ENCODE measurements around the gene SEMA3C. TPM values are rescaled to one million over a fixed set of nuclear protein-coding genes. Genes with fewer than 3 reads are reported as not detected.

The SEMA3C gene
- total and polyA plus RNA-seq, 4 experiments from 2014 or later: 0.47 to 0.50 TPM; not detected in 2

DNA sequence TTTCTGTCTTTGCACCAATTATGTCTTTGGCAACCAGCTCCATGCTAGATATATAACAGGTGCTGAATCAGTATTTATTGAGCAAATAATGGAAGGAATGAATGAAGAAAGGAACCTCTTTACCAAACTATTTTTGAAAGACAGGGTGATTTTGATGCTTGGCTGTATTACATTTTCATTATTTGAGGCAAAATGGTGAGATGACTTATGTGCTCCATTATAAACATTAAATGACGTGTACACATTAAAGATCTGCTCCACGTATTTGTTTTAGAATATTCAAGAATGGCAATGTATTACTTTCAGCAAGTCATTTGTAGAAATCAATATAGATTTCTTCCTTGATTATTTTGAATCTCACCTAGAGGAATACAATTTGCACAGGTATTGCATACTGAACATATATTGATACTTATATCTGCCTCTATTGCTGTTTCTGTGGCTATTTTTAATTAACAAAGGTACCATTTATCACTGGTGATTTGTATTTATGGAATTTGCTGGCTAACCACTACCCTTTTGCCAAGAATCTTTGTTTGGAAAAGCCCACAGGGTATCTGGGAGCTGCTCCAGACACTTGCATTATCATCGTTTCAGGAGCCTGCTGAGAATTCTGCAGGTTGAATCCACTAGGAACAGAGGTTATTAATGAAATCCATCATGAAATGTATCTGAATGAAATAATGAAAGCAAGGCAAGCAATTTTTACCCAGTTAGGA, 92.2 kb downstream of the SEMA3C start:
- Histone ChIP-seq H3K4me3 (ENCODE audit: low read length in 2 of 2) (no peak overlapping the region), H3K4me1 (ENCODE audit: insufficient read depth, low read length) (no peaks in the 10 kb centered on the region), H3K36me3 (ENCODE audit: insufficient read depth, low read length) (no peaks in the 10 kb centered on the region), H3K27ac (ENCODE audit: low read depth, low read length) (no peak overlapping the region), H3K9me3 (ENCODE audit: control insufficient read depth in 1 of 2, low read length in 2 of 2) (peaks cover 0 to 3% of the 10 kb centered on the region in 2 donors), H3K27me3 (ENCODE audit: insufficient read depth, low read length) (no peaks in the 10 kb centered on the region)
- Mint-ChIP-seq H3K4me3 (no peak overlapping the region), H3K4me1 (no peaks in the 10 kb centered on the region), H3K27me3 (no peaks in the 10 kb centered on the region), H3K27ac (no peak overlapping the region), H3K36me3 (no peaks in the 10 kb centered on the region), H3K9me3 (peaks cover 0 to 11% (median 3%) of the 10 kb centered on the region in 8 donors)
- intact Hi-C loops (cut with micrococcal nuclease): no loop called here
- ChIA-PET CTCF (ENCODE audit: partially characterized antibody) (no interaction called here), POLR2A (ENCODE audit: partially characterized antibody) (no interaction called here)
- DNase-seq: no peak

DNA sequence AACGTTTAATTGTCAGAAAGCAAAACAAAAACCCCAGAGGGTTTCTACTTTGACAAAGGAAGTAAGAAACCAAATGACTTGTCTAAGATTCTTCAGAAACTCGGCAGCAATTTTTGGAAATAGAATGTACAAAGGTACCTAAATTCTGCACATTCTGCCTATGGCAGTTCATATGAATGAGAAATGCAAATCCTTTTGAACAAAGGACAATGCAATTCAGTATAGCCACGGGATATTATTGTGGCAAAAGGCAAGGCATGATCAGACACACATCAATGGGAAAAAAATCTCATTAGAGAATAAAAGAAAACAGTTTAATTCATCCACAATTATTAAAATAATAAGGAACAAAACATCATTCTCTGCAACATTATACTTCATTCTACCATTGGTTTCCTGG, 93.4 kb downstream of the SEMA3C start:
- DNase-seq: no peak
- no peaks in the 10 kb centered on the region for H3K4me1 ChIP-seq (ENCODE audit: insufficient read depth, low read length)
- no peaks in the 10 kb centered on the region for H3K36me3 ChIP-seq (ENCODE audit: insufficient read depth, low read length)
- peaks cover 0 to 3% of the 10 kb centered on the region in 2 donors for H3K9me3 ChIP-seq (ENCODE audit: control insufficient read depth in 1 of 2, low read length in 2 of 2)
- H3K4me3 ChIP-seq (ENCODE audit: low read length in 2 of 2): no peak overlapping the region
- no peaks in the 10 kb centered on the region for H3K4me1 Mint-ChIP-seq
- no peak overlapping the region for H3K4me3 Mint-ChIP-seq
- H3K27me3 Mint-ChIP-seq: no peaks in the 10 kb centered on the region
- no peaks in the 10 kb centered on the region for H3K36me3 Mint-ChIP-seq
- intact Hi-C loops (cut with micrococcal nuclease): no loop called here
- ChIA-PET POLR2A (ENCODE audit: partially characterized antibody) (no interaction called here), CTCF (ENCODE audit: partially characterized antibody) (no interaction called here)
- peaks cover 0 to 7% (median 2%) of the 10 kb centered on the region in 8 donors for H3K9me3 Mint-ChIP-seq
- no peak overlapping the region for H3K27ac ChIP-seq (ENCODE audit: low read depth, low read length)
- no peaks in the 10 kb centered on the region for H3K27me3 ChIP-seq (ENCODE audit: insufficient read depth, low read length)
- H3K27ac Mint-ChIP-seq: no peak overlapping the region

DNA sequence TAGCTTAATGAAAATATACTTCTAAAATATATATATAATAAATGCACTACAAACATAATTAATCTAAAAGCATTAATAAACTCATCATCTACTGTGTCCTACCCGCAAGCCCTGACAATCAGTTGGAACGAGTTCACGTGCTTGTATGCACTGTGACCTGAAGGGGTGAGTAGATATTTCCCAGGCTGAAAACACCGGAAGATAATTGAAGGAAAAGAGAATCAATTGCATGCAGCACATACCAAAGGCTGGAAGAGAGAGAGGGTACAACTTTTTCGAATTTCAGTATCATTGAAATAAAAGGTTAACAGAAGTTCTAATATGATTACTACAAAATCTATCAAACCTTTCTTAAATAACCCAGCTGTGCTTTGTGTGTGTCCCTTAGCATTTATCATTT, 94.6 kb downstream of the SEMA3C start:
- Mint-ChIP-seq H3K4me3 (no peak overlapping the region), H3K27me3 (no peaks in the 10 kb centered on the region), H3K9me3 (peaks cover 0 to 7% (median 0%) of the 10 kb centered on the region in 8 donors), H3K27ac (no peak overlapping the region), H3K36me3 (no peaks in the 10 kb centered on the region), H3K4me1 (no peaks in the 10 kb centered on the region)
- CTCF ChIA-PET (ENCODE audit: partially characterized antibody): no interaction called here
- H3K4me1 ChIP-seq (ENCODE audit: insufficient read depth, low read length): no peaks in the 10 kb centered on the region
- intact Hi-C loops (cut with micrococcal nuclease): no loop called here
- H3K9me3 ChIP-seq (ENCODE audit: control insufficient read depth in 1 of 2, low read length in 2 of 2): no peaks in the 10 kb centered on the region
- no peaks in the 10 kb centered on the region for H3K27me3 ChIP-seq (ENCODE audit: insufficient read depth, low read length)
- POLR2A ChIA-PET (ENCODE audit: partially characterized antibody): no interaction called here
- no peak for DNase-seq
- no peak overlapping the region for H3K4me3 ChIP-seq (ENCODE audit: low read length in 2 of 2)
- no peaks in the 10 kb centered on the region for H3K36me3 ChIP-seq (ENCODE audit: insufficient read depth, low read length)
- no peak overlapping the region for H3K27ac ChIP-seq (ENCODE audit: low read depth, low read length)

DNA sequence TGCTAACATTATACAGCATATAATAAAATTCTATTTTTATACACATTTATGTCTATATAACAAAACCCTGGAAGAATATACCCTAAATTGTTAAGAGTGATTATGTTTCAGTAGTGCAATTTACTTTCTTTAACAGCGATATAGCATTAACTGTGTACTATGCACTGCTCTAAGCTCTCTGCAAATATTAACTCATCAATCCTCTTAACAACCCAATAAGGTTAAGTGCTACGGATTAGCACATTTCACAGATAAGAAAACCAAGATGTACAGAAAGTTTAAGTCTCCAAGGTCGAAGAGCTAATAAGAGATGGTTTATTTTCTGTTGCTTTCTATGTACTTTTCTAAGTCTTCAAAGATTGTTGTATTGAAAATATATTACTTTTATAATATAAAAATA, 95.8 kb downstream of the SEMA3C start:
- Histone ChIP-seq H3K36me3 (ENCODE audit: insufficient read depth, low read length) (no peaks in the 10 kb centered on the region), H3K27ac (ENCODE audit: low read depth, low read length) (no peak overlapping the region), H3K27me3 (ENCODE audit: insufficient read depth, low read length) (no peaks in the 10 kb centered on the region), H3K4me3 (ENCODE audit: low read length in 2 of 2) (no peak overlapping the region), H3K4me1 (ENCODE audit: insufficient read depth, low read length) (no peaks in the 10 kb centered on the region), H3K9me3 (ENCODE audit: control insufficient read depth in 1 of 2, low read length in 2 of 2) (no peaks in the 10 kb centered on the region)
- POLR2A ChIA-PET (ENCODE audit: partially characterized antibody): no interaction called here
- intact Hi-C loops (cut with micrococcal nuclease): no loop called here
- CTCF ChIA-PET (ENCODE audit: partially characterized antibody): no interaction called here
- H3K27ac Mint-ChIP-seq: no peak overlapping the region
- DNase-seq: no peak
- no peak overlapping the region for H3K4me3 Mint-ChIP-seq
- H3K36me3 Mint-ChIP-seq: no peaks in the 10 kb centered on the region
- H3K4me1 Mint-ChIP-seq: no peaks in the 10 kb centered on the region
- H3K27me3 Mint-ChIP-seq: no peaks in the 10 kb centered on the region
- H3K9me3 Mint-ChIP-seq: peaks cover 0 to 7% (median under 1%) of the 10 kb centered on the region in 8 donors

DNA sequence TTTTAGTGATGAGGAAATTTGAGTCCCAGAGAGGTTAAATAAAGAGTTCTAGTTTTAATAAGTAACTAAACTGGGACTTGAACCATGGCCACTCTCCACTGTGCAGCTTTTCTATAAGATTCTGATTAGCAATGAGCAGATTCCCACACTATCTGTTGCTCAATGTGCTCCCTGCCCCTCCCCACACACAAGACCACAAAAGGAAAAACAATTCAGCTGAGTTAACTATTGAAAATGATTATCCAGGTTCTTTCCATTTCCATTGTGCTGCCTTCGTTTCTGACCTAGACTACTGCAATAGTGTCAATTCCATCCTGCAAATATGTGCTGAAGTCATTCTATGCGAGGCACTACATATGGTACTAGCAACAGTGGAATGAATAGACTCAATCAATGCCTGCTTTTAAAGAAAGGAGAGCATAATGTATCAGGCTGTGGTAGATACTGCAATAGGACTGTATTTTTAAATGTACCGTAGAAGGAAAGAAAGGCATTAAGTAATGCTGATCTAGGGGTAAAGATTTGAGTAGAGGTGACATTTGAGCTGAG, 97.0 kb downstream of the SEMA3C start:
- Mint-ChIP-seq H3K27ac (no peak overlapping the region), H3K4me3 (no peak overlapping the region)
- POLR2A ChIA-PET (ENCODE audit: partially characterized antibody): no interaction called here

DNA sequence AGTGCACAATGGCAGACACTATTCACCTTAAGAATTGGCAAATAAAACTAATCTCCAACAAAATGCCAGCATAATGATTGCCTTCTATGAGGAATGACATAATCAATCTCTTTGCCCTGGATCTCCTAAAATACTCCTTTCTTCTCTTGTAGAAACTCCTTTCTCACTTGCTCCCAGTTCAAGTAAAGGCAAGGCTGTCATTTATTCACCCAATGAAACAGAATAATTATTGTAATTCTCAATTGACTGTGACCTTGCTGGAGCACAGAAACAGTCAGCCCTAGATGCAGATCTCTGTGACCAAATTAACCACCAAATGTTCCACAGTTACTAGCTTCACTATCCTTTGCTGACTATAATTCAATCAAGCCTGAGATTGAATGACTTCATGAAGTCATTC, 99.3 kb downstream of the SEMA3C start:
- Mint-ChIP-seq H3K9me3 (peaks cover 0 to 17% (median 4%) of the 10 kb centered on the region in 8 donors), H3K4me3 (no peak overlapping the region), H3K27me3 (no peaks in the 10 kb centered on the region), H3K36me3 (no peaks in the 10 kb centered on the region), H3K27ac (no peak overlapping the region), H3K4me1 (no peaks in the 10 kb centered on the region)
- no peaks in the 10 kb centered on the region for H3K27me3 ChIP-seq (ENCODE audit: insufficient read depth, low read length)
- no peak for DNase-seq
- intact Hi-C loops (cut with micrococcal nuclease): no loop called here
- no peak overlapping the region for H3K27ac ChIP-seq (ENCODE audit: low read depth, low read length)
- H3K36me3 ChIP-seq (ENCODE audit: insufficient read depth, low read length): no peaks in the 10 kb centered on the region
- ChIA-PET CTCF (ENCODE audit: partially characterized antibody) (no interaction called here), POLR2A (ENCODE audit: partially characterized antibody) (no interaction called here)
- H3K4me3 ChIP-seq (ENCODE audit: low read length in 2 of 2): no peak overlapping the region
- H3K4me1 ChIP-seq (ENCODE audit: insufficient read depth, low read length): no peaks in the 10 kb centered on the region
- H3K9me3 ChIP-seq (ENCODE audit: control insufficient read depth in 1 of 2, low read length in 2 of 2): no peaks in the 10 kb centered on the region

More for the DNA sequence above, 97.0 kb downstream of the SEMA3C start:
- CTCF ChIA-PET (ENCODE audit: partially characterized antibody): no interaction called here
- Histone ChIP-seq H3K4me1 (ENCODE audit: insufficient read depth, low read length) (no peaks in the 10 kb centered on the region), H3K9me3 (ENCODE audit: control insufficient read depth in 1 of 2, low read length in 2 of 2) (no peaks in the 10 kb centered on the region), H3K4me3 (ENCODE audit: low read length in 2 of 2) (no peak overlapping the region), H3K27me3 (ENCODE audit: insufficient read depth, low read length) (no peaks in the 10 kb centered on the region), H3K36me3 (ENCODE audit: insufficient read depth, low read length) (no peaks in the 10 kb centered on the region), H3K27ac (ENCODE audit: low read depth, low read length) (no peak overlapping the region)
- H3K9me3 Mint-ChIP-seq: peaks cover 0 to 7% (median under 1%) of the 10 kb centered on the region in 8 donors
- intact Hi-C loops (cut with micrococcal nuclease): no loop called here
- H3K27me3 Mint-ChIP-seq: no peaks in the 10 kb centered on the region
- no peaks in the 10 kb centered on the region for H3K4me1 Mint-ChIP-seq
- no peaks in the 10 kb centered on the region for H3K36me3 Mint-ChIP-seq
- no peak for DNase-seq

DNA sequence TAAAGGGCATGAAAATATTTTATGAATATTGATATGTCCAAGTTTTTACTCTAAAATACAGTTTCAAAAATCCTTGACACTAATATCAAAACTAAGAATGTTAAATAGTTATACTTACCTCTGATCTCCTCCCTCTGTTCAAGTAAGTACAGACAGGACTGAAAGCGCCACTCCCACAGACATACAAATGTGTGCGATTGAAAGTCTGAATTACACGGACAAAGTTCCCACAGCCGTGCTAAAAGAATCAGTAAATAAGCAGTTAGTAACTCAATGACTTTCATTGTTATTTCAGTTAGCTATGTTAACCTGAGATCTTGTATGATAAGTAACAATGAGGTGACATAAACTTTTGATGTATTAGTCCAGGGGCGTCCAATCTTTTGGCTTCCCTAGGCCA, 100.7 kb downstream of the SEMA3C start:
- Mint-ChIP-seq H3K4me1 (no peaks in the 10 kb centered on the region), H3K27ac (no peak overlapping the region), H3K36me3 (no peaks in the 10 kb centered on the region), H3K9me3 (peaks cover 1 to 26% (median 8%) of the 10 kb centered on the region in 8 donors), H3K4me3 (no peak overlapping the region), H3K27me3 (no peaks in the 10 kb centered on the region)
- CTCF ChIA-PET (ENCODE audit: partially characterized antibody): no interaction called here
- H3K4me1 ChIP-seq (ENCODE audit: insufficient read depth, low read length): no peaks in the 10 kb centered on the region
- H3K36me3 ChIP-seq (ENCODE audit: insufficient read depth, low read length): no peaks in the 10 kb centered on the region
- DNase-seq: no peak
- H3K27ac ChIP-seq (ENCODE audit: low read depth, low read length): no peak overlapping the region
- no peaks in the 10 kb centered on the region for H3K27me3 ChIP-seq (ENCODE audit: insufficient read depth, low read length)
- H3K9me3 ChIP-seq (ENCODE audit: control insufficient read depth in 1 of 2, low read length in 2 of 2): peaks cover 0 to 2% of the 10 kb centered on the region in 2 donors
- POLR2A ChIA-PET (ENCODE audit: partially characterized antibody): no interaction called here
- intact Hi-C loops (cut with micrococcal nuclease): no loop called here
- no peak overlapping the region for H3K4me3 ChIP-seq (ENCODE audit: low read length in 2 of 2)

Data from CD4-positive, alpha-beta memory T cell (primary cell).